ENCODE measurements around the gene TFAP2A. TPM values are rescaled to one million over a fixed set of nuclear protein-coding genes. Genes with fewer than 3 reads are reported as not detected.

Gene TFAP2A
- total RNA-seq, 5 donors from 2014 or later (not counting 1 experiment from before 2014, with no cell fraction given): 0.15 to 0.69 (median 0.28) TPM; not detected in 2

DNA sequence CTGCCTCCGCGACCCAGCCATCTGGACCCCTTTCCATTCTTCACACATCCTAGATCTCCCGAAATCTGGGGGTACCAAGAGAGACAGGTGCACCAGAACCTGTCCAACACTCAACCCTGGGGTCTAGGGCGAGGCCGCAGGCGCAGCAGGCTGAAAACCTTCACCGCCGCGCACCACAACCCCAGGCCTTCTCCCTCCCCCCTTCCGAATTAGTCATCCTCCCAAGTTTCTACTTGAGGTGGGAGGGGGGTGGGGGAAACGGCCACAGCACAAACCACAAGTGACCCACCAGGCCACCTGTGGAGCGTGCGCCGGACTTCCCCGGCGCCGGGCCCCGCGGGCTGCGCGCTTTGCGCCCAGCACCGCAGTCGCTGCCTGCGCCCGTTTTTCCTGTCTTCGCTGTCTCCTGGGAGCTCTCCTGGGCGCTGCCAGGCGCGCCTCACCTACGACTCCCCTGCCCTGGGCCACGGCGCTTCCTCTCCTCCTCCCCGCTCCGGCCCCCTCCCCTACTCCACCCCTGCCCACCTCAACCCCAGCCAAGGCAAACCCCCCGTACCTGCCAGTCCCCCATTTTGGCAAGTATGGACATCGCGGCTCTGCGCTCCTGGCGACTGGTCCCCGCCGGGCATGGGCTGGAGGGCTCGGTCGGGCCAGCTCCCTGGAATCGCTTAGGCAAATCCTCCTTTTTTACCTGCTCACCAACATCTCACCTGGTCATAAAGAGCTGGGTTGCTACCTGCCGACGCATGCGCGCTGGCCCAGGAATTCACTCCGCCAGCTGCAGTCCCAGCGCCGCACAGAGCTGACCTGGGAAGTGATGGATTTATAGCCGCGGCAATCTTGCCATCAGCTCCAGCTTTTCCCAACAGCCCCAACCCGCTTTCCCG lies 4.2 kb upstream of the TFAP2A start:
- Histone ChIP-seq H3K36me3 (ENCODE audit: control insufficient read depth in 2 of 2, extremely low read depth in 1 of 2, insufficient read depth in 1 of 2, low read length in 1 of 2) (no peaks in the 10 kb centered on the region), H3K9me3 (no peaks in the 10 kb centered on the region), H3K27ac (ENCODE audit: low read length) (no peak overlapping the region), H3K4me1 (ENCODE audit: control insufficient read depth in 1 of 2, extremely low read depth in 1 of 2, insufficient read depth in 2 of 2, low read length in 2 of 2) (peaks cover 3 to 36% of the 10 kb centered on the region in 2 experiments), H3K4me3 (ENCODE audit: control insufficient read depth in 1 of 2, extremely low read depth in 1 of 2, low read length in 1 of 2) (no peak overlapping the region), H3K27me3 (replicated peaks in 1 of 2; ENCODE audit: control insufficient read depth in 2 of 2, extremely low read depth in 1 of 2, insufficient read depth in 2 of 2, low read length in 1 of 2) (peaks cover 42 to 99% of the 10 kb centered on the region in 2 experiments)
- H3K4me1 Mint-ChIP-seq: peaks cover 13 to 31% (median 24%) of the 10 kb centered on the region in 3 donors
- H3K36me3 Mint-ChIP-seq: peaks cover 4% of the 10 kb centered on the region
- ATAC-seq (replicated peaks in 1 of 4): no peak
- no peaks in the 10 kb centered on the region for H3K9me3 Mint-ChIP-seq
- ChIA-PET POLR2A (no interaction called here), CTCF (no interaction called here)
- 10% methylated on average over 33 of the region's 56 CpGs for WGBS (ENCODE audit: insufficient coverage)
- H3K4me3 Mint-ChIP-seq: no peak overlapping the region
- H3K27ac Mint-ChIP-seq: no peak overlapping the region
- peaks cover 68 to 93% of the 10 kb centered on the region in 2 donors for H3K27me3 Mint-ChIP-seq
- DNase-seq: no peak

DNA sequence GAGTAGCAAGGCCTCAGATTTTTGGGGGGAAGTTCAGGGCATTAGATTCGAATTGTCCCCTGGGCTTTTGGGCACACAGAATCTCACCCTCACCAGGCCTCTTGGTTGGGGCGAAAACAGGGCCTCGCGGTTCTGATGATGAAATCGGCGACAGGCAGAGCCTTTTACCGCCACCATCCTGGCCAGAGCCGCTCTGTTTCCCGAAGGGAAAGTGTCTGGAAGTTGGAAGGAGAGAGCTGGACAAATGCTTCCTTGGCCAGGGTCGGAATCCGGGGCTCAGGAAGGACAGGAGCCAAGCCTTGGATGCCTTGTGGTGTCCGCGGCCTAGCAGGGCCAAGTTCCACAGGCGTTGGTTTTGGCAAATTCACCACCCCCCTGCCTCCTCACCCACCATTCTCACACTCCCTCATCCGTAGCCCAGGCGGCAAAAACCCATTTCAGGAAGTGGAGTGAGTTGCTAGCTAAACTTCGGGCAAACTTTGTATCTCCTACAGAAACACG lies 3.5 kb upstream of the TFAP2A start:
- no peak for DNase-seq
- H3K27me3 ChIP-seq (replicated peaks in 1 of 2; ENCODE audit: control insufficient read depth in 2 of 2, extremely low read depth in 1 of 2, insufficient read depth in 2 of 2, low read length in 1 of 2): peaks cover 42 to 99% of the 10 kb centered on the region in 2 experiments
- H3K4me3 Mint-ChIP-seq: no peak overlapping the region
- H3K4me3 ChIP-seq (ENCODE audit: control insufficient read depth in 1 of 2, extremely low read depth in 1 of 2, low read length in 1 of 2): no peak overlapping the region
- WGBS (ENCODE audit: insufficient coverage): 41% methylated on average over 12 of the region's 18 CpGs
- peaks cover 70 to 93% of the 10 kb centered on the region in 2 donors for H3K27me3 Mint-ChIP-seq
- H3K9me3 ChIP-seq: no peaks in the 10 kb centered on the region
- ChIA-PET POLR2A (no interaction called here), CTCF (no interaction called here)
- peaks cover 6 to 43% of the 10 kb centered on the region in 2 experiments for H3K4me1 ChIP-seq (ENCODE audit: control insufficient read depth in 1 of 2, extremely low read depth in 1 of 2, insufficient read depth in 2 of 2, low read length in 2 of 2)
- no peak overlapping the region for H3K27ac ChIP-seq (ENCODE audit: low read length)
- H3K36me3 ChIP-seq (ENCODE audit: control insufficient read depth in 2 of 2, extremely low read depth in 1 of 2, insufficient read depth in 1 of 2, low read length in 1 of 2): no peaks in the 10 kb centered on the region
- peaks cover 4% of the 10 kb centered on the region for H3K36me3 Mint-ChIP-seq
- H3K9me3 Mint-ChIP-seq: no peaks in the 10 kb centered on the region
- peaks cover 19 to 38% (median 31%) of the 10 kb centered on the region in 3 donors for H3K4me1 Mint-ChIP-seq
- H3K27ac Mint-ChIP-seq: no peak overlapping the region
- no peak for ATAC-seq (replicated peaks in 1 of 4)

DNA sequence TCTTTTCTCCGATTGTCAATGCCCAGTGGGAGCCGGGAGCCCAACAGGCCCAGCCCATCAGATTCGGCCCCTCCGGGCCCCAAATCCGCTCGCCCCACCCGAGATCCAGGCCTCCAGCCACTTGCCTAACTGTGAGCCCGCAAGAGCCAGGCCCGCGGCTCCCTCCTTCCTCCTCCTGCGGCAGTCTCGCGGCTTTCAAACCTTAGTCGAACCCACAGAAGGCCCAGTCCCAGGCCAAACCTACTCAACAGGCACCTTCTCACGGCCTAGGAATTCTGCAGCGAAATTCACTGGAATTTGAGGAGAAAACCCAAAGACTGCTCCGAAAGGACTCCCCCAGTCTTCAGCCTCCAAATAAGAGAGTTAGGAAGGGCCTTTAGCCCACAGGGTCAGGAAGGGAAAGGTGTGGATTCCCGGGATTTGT lies 2.8 kb upstream of the TFAP2A start:
- peak overlapping the region in 1 of 2 donors; percentile 46 for H3K27ac Mint-ChIP-seq
- Histone ChIP-seq H3K4me3 (ENCODE audit: control insufficient read depth in 1 of 2, extremely low read depth in 1 of 2, low read length in 1 of 2) (no peak overlapping the region), H3K27me3 (replicated peaks in 1 of 2; ENCODE audit: control insufficient read depth in 2 of 2, extremely low read depth in 1 of 2, insufficient read depth in 2 of 2, low read length in 1 of 2) (peaks cover 39 to 99% of the 10 kb centered on the region in 2 experiments), H3K9me3 (no peaks in the 10 kb centered on the region), H3K4me1 (ENCODE audit: control insufficient read depth in 1 of 2, extremely low read depth in 1 of 2, insufficient read depth in 2 of 2, low read length in 2 of 2) (peaks cover 12 to 50% of the 10 kb centered on the region in 2 experiments), H3K36me3 (ENCODE audit: control insufficient read depth in 2 of 2, extremely low read depth in 1 of 2, insufficient read depth in 1 of 2, low read length in 1 of 2) (no peaks in the 10 kb centered on the region), H3K27ac (ENCODE audit: low read length) (no peak overlapping the region)
- POLR2A ChIA-PET: interaction anchor here in 1 of 2 donors (0.6 kb wide), 1 partner anchor 11 kb away, joined by 4 read pairs; no protein-coding TSS in a partner anchor
- H3K4me1 Mint-ChIP-seq: peaks cover 25 to 43% (median 37%) of the 10 kb centered on the region in 3 donors
- 11% methylated on average over 13 of the region's 18 CpGs for WGBS (ENCODE audit: insufficient coverage)
- H3K36me3 Mint-ChIP-seq: peaks cover 4% of the 10 kb centered on the region
- H3K4me3 Mint-ChIP-seq: peak overlapping the region in 2 of 3 donors; percentile 13 to 80
- ATAC-seq (replicated peaks in 1 of 4): no peak
- no peak for DNase-seq
- peaks cover 69 to 92% of the 10 kb centered on the region in 2 donors for H3K27me3 Mint-ChIP-seq
- H3K9me3 Mint-ChIP-seq: no peaks in the 10 kb centered on the region
- CTCF ChIA-PET: no interaction called here

- Histone ChIP-seq H3K4me1 (ENCODE audit: control insufficient read depth in 1 of 2, extremely low read depth in 1 of 2, insufficient read depth in 2 of 2, low read length in 2 of 2) (peaks cover 12 to 51% of the 10 kb centered on the region in 2 experiments), H3K4me3 (ENCODE audit: control insufficient read depth in 1 of 2, extremely low read depth in 1 of 2, low read length in 1 of 2) (peak overlapping the region in 1 of 2 donors; percentile 12), H3K27ac (ENCODE audit: low read length) (no peak overlapping the region), H3K27me3 (replicated peaks in 1 of 2; ENCODE audit: control insufficient read depth in 2 of 2, extremely low read depth in 1 of 2, insufficient read depth in 2 of 2, low read length in 1 of 2) (peaks cover 37 to 98% of the 10 kb centered on the region in 2 experiments), H3K9me3 (no peaks in the 10 kb centered on the region), H3K36me3 (ENCODE audit: control insufficient read depth in 2 of 2, extremely low read depth in 1 of 2, insufficient read depth in 1 of 2, low read length in 1 of 2) (no peaks in the 10 kb centered on the region)
- Mint-ChIP-seq H3K27me3 (peaks cover 69 to 89% of the 10 kb centered on the region in 2 donors), H3K4me3 (peak overlapping the region in 2 of 3 donors; percentile 53 to 80), H3K36me3 (peaks cover 4% of the 10 kb centered on the region), H3K4me1 (peaks cover 26 to 47% (median 39%) of the 10 kb centered on the region in 3 donors), H3K9me3 (no peaks in the 10 kb centered on the region), H3K27ac (no peak overlapping the region)
- DNase-seq (no peak), ATAC-seq (replicated peaks in 1 of 4) (no peak)
- ChIA-PET POLR2A (no interaction called here), CTCF (no interaction called here)
- WGBS (ENCODE audit: insufficient coverage): 13% methylated on average over 47 of the region's 48 CpGs
These were observed 2.2 kb upstream of the TFAP2A start for GRCh38 chr6:10416863-10417641.

DNA sequence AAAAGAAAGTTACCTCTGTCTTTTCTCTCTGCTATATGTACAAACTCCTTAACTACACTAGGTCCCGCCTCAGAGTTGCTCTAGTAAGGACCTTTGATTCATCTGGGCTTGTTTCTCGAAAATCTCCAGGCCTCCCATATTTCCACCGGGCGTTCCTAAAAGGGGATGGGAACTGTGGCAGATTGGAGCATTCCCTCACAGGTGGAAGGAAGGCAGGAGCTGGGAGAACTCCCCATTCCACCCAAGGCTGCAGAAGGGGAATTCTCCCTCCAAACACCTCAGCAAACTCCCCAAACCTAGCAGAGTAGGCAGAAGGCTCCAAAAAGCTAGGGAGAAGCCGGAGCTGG lies 1.6 kb upstream of the TFAP2A start:
- POLR2A ChIA-PET: no interaction called here
- CTCF ChIA-PET: no interaction called here
- Histone ChIP-seq H3K27me3 (replicated peaks in 1 of 2; ENCODE audit: control insufficient read depth in 2 of 2, extremely low read depth in 1 of 2, insufficient read depth in 2 of 2, low read length in 1 of 2) (peaks cover 33 to 98% of the 10 kb centered on the region in 2 experiments), H3K4me3 (ENCODE audit: control insufficient read depth in 1 of 2, extremely low read depth in 1 of 2, low read length in 1 of 2) (no peak overlapping the region), H3K9me3 (no peaks in the 10 kb centered on the region), H3K27ac (ENCODE audit: low read length) (no peak overlapping the region), H3K4me1 (ENCODE audit: control insufficient read depth in 1 of 2, extremely low read depth in 1 of 2, insufficient read depth in 2 of 2, low read length in 2 of 2) (peaks cover 12 to 55% of the 10 kb centered on the region in 2 experiments), H3K36me3 (ENCODE audit: control insufficient read depth in 2 of 2, extremely low read depth in 1 of 2, insufficient read depth in 1 of 2, low read length in 1 of 2) (no peaks in the 10 kb centered on the region)
- Mint-ChIP-seq H3K27me3 (peaks cover 67 to 89% of the 10 kb centered on the region in 2 donors), H3K9me3 (no peaks in the 10 kb centered on the region), H3K4me3 (peak overlapping the region in 1 of 3 donors; percentile 80), H3K4me1 (peaks cover 31 to 53% (median 44%) of the 10 kb centered on the region in 3 donors), H3K27ac (no peak overlapping the region), H3K36me3 (peaks cover 4% of the 10 kb centered on the region)
- no peak for DNase-seq
- 25% methylated on average over 1 of the region's 5 CpGs for WGBS (ENCODE audit: insufficient coverage)
- no peak for ATAC-seq (replicated peaks in 1 of 4)

Measured in T-cell (primary cell).